NCI-H510A (cell line): ENCODE data around the gene CLEC4F.

ENCODE experiments used
- DNase-seq: peaks from one replicate; lab custom pipeline; 2025; lab: John Stamatoyannopoulos, UW

Gene CLEC4F, protein sequence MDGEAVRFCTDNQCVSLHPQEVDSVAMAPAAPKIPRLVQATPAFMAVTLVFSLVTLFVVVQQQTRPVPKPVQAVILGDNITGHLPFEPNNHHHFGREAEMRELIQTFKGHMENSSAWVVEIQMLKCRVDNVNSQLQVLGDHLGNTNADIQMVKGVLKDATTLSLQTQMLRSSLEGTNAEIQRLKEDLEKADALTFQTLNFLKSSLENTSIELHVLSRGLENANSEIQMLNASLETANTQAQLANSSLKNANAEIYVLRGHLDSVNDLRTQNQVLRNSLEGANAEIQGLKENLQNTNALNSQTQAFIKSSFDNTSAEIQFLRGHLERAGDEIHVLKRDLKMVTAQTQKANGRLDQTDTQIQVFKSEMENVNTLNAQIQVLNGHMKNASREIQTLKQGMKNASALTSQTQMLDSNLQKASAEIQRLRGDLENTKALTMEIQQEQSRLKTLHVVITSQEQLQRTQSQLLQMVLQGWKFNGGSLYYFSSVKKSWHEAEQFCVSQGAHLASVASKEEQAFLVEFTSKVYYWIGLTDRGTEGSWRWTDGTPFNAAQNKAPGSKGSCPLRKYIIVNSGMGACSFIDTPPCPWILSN

DNA sequence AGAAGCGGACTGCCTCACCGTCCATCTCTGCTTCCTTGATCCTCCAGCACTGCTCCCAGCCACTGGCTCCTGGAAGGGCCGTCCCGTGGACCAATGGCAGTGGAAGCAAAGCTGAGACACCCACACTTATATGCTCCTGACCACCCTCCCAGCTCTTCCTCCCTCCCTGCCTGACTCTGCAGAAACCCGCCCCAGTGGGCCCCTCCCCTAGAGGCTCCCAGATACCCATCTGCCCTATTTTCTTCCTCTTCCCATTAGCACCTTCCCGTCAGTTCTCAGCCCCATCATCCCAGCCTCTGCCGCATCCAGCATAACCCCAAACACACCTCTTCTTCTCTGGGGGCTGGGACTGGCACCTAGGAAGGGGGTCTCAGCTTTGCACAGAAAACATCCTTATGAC, at the start of gene CLEC4F:
Gene CLEC4F (minus strand): TSS at position 101 of the 400 bp plus-strand sequence. CDS start 76 bp downstream, at position 25.
- DNase-seq, result no peak

DNA sequence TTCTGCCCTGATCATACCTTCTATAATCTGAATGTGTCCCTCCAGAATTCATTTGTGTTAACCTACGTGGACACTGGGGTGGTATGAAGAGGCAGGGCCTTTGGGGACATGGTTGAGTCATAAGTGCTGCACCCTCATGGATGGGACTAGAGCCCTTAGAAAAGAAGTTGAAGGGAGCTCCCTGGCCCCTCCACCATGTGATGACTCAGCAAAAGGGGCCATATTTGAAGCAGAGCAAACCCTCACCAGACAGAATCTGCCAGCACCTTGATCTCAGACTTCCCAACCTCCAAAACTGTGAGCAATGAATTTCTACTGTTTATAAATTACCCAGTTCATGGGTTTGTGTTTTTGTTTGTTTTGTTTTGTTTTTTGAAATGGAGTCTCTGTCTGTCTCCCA, 48.6 kb upstream of the CLEC4F start:
- DNase-seq, result no peak

DNA sequence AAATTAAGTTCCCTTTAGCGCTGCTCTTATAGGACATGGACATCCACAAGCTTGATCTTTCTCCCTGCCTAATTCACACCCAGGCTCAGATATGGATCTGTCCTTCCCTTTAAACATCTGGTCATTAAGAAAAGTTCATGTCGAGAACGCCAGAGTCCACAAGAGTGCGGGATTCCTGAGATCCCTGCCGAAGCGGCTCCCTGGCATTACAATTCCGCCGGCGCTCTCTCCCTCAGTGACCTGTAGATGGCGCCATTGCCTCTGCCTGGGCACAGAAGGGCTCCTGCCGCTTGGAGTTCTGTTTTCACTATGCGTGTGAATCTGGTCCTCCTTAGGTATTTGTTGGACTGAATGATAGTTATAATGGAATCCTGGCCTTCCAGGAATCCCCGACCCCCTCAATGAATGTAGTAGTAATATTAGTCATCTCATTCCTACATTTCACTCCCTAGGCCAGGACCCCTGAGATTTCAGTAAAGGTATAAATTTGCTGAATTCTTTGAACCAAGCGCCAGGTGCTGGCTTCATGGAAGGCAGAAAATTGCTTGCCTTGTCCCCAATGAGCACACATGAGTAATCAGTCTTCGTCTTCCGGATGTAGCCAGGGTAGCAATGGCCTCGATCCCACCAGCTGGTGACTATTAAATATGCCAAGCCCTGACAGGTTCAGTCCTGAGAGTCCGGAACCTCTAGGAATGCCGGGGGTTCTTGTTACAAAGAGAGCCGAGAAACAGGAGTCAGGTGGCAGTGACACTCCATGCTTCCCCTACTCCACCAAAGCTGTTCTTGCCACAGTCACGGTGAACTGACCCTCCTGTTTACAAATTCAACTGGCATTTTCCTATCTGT, 41.6 kb upstream of the CLEC4F start:
- peak; percentile 44 for DNase-seq

DNA sequence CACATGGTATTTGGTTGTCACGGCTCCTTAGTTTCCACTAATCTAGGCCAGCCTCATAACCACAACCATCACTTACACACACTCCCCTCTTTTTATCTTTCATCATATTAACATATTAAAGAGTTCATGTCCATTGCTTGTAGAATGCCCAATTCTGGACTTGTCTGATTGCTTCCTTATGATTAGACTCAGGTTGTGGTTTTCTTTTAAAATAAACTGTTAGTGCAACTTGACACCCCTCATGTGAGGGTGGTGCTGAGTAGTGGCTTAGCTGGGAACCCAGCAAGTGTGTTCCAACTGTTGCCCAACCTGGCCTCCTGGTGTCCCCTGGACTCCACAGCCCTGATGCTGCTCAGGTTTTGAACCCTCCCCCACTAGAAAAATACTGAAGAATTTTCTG, 35.3 kb upstream of the CLEC4F start:
- DNase-seq, result no peak

DNA sequence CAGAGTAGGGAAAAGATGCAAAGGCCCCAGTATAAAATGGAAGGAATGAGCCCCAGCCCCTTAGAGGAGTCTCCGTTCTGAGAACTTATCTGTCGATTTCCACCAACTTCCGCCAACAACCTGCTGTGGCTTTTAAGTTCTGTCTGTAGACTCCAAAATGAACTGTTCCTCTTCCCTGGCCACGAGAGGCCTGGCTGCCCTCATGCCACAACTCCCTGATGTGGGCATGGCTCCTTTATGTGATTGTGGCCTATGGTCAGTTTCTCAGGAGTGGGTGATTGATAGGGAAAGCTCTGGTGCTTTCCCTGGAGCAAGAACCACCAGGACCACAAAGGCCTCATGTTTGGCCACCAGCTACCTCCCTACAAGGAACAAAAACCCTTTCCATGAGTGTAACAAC, 34.0 kb upstream of the CLEC4F start:
- DNase-seq, result no peak

DNA sequence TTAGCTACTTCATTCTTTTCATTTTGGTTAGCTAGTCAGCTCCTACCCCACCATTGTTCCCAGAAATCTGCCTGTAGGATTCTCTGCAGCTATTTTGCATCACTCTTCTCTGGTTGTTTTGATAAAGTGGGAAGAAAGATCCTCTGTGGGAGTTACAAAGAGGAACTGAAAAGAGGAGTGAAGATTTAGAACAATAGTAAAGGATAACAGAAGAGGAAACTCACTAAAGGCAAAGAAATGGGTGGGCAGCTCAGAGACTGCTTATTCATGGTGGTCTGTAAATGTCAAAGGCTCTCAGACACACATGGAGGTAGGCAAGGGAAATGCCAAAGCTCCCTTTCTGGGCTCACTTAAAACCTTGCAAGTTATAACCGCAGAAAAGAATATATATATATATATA, 32.4 kb upstream of the CLEC4F start:
- no peak for DNase-seq

DNA sequence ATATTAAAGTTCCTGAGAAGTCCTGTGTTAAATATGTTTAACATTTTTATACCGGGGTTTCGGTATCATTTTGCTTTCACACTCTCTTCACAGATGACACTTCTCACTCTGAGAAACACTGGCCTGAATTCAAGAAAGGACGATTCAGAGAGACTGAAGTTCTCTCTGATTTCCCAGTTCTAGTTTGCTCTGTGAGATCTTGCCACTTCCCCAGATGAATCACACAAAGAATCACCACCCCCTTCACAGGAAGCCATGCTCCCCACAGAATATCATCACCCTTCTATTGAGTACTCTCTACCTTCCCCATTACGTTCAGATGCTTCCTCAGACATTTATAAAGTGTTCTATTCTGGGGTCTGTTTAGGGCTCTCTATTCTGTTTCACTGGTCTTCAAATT, 31.3 kb upstream of the CLEC4F start:
- no peak for DNase-seq

DNA sequence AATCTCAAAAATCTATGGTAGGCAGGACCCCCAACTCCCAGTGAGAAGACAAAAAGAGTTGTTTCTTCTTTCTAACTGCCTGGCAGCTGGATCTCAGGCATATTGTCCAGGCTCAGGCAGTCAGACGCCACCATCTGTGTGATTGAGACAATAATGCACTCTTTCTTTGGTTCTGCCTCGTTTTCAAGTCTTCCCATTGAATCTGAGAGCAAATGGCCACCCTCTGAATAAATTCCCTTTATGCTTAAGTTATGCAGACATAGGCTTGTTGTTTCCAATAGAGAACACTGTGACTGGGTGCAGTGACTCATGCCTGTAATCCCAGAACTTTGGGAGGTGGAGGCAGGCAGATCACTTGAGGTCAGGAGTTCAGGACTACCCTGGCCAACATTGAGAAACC, 30.5 kb upstream of the CLEC4F start:
- no peak for DNase-seq

DNA sequence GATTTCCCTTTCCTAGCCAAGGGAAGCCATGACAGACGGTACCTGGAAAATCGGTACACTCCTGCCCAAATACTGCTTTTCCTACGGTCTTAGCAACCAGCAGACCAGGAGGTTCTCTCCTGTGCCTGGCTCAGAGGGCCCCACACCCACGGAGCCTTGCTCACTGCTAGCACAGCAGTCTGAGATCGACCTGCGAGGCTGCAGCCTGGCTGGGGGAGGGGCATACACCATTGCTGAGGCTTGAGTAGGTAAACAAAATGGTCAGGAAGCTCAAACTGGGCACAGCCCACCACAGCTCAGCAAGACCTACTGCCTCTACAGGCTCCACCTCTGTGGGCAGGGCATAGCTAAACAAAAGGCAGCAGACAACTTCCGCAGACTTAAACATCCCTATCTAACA, 22.0 kb upstream of the CLEC4F start:
- no peak for DNase-seq

DNA sequence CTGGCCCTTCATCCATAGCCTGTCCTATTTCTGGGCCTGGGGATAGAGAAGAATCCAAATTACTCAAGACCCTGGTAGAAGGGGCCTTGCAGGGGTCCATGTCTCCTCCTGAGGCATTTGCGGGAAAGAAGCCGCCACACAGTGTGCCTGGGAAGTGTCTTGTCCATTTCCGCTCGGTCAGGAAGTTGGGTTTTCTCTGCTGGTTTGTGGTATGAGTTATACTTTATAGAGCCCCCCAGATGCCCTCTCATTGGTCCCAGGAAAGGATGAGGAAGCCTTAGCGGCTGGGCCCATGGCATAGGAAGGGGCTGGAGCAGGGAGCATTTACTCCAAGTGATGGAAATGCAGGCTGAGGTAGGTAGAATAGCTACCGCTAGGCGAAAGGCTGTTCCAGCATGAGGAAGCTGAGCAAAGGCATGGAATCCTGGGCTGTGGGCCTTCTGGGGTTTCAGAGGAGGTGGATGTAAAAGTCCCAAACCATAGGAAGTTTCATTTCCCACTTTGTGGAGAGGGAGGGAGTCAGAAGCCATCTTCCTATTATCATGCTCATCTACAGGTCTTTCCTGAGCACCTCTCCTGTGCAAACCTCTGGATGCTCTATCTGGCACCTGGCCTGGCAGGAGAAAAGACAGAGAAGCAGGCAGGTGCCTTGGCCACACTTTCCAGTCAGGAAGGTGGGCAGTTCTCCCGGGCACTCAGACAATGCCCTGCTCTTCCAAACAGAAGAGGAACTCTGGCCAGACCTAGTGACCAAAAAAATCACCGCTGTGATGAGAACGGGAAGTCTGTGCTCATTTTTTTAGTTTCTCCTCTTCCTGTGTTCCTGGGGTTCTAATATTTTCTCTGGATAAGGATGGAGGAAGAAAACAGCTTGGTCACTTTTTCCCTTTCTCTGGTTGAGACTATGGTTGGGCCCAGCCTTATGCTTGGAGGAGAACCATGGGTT, 17.9 kb upstream of the CLEC4F start:
- no peak for DNase-seq

DNA sequence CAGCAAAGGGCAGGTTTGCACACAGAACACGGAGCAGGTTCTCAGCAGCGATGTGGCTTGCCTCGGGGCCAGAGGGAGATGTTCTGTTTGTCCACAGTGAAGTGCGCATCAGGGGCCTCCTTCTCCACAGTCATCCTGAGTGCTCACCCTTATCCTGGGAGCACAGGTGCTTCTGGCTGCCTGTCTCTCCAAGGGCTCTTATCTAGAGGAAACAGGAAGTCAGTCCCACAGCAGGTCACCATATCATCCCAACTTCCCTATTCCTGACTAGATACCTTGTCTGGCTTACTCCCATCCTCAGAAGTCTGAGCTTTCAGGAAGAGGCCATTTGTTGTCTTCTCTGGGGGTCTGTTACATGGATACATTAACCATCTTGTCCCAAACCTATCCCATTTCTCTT, 15.2 kb upstream of the CLEC4F start, which contains the start of gene CD207:
Gene CD207 (minus strand): TSS at position 174 of the 400 bp plus-strand sequence. CDS start 40 bp downstream, at position 134.
- DNase-seq, result peak; percentile 57

DNA sequence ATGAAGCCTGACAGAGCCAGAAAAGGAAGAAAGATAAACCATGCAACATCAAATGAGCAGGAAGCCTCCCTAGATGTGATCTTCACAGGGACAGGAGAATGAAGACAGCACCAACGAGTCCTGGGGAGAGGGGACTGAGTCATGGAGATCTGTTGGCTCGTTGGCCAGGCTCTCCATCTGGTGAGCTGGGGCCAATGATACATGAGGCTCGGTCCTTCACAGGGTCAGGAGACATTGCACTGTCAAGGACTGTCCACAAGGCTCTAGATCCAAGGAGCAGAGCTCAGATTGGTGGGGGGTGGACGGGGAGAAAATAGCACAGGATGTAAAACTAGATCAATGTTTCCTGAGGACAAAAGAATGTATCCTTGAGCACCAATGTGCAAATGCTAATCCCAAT, 14.5 kb upstream of the CLEC4F start:
- DNase-seq, result no peak

DNA sequence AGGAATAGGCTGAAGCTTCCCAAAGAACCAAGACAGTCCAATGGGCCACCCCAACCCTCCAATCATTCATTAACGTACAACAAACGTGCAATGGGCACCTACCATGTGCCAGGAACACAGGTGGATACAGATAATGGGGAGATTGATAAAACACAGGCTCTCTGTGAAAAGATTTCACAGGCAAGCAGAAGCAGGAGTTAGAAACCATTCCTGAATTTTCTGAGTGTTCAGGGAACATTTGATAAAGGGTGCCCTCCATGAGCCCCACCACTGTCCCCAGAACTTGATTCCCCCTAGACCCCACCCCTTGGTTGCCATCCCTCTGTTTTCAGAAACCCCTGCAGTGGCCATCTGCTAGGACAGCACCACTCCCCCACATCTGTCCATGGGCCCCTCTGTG, 13.7 kb upstream of the CLEC4F start:
- no peak for DNase-seq

DNA sequence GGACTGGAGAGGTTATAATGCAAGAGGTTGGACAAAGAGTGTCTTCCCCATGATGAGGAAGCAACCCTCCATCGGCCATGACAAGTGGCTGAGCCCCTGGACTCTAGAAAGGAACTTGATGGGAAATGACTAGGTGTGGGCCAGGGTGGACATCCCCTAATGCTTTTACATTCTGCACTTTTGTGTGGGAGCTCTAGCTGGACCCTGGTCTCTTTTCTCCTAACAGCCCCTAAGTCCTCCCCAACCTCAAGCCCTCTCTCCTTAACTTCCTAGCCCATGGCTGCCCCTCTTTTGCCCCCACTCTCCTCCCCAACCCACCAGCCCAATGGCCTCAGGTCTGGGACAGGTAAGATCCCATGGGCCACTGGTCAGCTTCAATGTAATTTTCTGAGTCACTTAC, 12.8 kb upstream of the CLEC4F start:
- DNase-seq, result no peak

DNA sequence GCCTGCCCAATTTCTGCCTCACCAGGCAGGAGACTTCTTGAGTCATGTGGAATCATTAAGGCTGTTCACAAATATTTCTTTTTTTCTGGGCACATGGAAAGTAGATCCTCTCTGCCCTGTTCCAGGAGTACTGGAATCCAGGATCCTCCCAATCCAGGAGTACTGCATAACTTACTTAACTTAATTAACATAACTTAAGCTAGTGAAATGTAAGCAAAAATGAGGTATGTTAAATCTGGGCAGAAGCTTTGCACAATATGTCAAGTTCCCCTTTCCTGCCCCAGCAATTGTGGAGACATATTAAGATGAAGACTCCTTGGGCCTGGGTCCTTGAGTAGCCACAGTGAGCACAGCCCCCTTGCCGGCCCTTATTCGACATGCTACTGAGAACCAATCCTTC, 12.0 kb upstream of the CLEC4F start:
- DNase-seq, result no peak

DNA sequence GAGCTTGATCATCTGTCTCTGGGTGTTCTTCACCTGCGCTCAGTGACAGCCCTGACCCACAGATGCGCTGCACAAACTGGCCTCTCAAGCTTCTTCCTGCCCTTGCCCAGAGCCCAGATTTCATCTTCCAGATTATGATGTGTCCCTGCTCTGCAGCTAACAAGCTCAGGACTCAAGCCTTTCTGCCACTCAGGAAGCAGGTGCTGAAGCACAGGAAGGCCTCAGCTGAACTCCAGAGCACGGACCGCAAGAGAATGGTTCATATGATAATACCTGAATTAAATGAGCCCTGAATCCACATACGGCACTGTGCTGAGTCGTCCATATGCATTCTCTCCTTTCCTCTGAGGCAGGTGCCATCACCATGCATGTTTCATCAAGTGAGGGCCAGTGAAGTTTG, 11.5 kb upstream of the CLEC4F start:
- DNase-seq, result no peak

DNA sequence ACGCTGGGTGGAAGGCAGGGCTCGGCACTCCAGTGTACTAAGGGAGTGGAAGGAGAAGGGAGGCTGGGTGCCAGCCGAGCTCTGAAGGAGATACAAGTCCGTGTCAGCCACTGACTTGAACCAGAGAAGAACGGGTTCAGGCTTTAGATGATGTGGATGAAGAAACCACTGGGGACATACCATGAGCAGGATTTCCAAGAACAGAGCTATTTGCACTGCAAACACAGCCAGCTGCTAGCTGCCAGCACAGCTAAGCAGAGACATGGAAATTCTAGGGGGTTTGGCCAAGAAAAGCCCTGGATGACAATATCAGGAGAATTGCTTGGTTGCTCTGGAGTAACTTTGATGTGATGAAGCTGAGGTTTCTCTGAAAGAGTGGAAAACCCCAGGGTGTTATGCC, 10.0 kb upstream of the CLEC4F start:
- DNase-seq, result no peak

DNA sequence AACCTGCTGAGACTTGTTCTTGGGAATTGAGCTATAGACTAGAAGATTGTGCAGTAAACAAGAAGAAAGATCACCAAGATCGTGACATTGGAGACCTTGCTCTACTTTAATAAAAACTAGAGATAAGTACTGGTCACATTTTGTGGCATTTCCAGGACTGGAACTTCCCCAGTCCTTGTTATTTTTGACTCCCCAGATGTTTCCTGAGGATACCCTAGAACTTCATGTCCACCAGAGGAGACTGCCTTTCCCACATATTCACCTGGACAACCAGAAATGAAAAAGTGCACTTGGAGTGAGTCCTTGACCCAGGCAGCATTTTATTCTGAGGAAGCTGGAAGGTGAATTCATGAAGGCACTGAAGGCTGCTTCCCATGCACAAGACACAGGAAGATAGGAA, 9.5 kb upstream of the CLEC4F start:
- no peak for DNase-seq

DNA sequence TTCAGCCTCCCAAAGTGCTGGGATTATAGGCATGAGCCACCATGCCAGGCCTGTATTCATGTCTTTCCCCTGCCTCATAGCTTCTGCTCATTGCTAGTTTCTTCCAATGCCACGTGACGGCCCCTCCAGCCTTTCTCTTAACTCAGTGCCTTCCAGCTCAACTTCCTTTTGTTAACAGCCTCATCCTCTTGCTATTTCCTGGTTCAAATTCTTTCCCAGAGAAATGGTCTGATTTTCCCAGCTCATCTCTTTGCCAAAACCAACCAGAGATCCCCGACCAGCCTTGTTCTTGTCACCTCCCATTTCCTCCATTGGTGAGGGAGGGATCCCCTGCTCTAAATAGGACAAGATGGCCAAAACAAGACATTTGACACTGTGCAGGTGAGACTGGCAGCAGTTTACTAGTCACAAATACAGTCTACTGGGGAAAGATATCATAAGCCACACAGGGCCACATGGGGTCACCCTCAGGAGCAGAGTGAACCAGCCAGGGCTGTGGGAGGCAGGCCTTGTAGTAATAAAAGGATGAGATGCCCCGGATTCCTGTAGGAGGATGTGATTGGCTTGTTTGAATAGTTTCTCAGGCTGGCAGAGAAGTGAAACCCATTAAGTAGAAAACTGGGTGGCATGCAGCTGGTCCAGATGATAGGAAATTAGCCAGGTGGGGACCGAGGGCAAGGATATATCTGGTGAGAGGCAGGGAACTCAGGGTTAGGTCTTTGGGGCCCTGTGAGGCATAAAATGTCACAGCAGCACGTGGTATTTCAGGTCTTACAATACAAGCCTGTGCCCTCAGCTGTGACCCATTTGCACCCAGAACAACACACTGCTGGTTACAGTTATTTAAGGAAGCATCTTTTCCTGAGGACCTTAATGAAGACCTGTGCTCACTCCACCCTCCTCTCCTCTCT, 8.8 kb upstream of the CLEC4F start:
- no peak for DNase-seq

DNA sequence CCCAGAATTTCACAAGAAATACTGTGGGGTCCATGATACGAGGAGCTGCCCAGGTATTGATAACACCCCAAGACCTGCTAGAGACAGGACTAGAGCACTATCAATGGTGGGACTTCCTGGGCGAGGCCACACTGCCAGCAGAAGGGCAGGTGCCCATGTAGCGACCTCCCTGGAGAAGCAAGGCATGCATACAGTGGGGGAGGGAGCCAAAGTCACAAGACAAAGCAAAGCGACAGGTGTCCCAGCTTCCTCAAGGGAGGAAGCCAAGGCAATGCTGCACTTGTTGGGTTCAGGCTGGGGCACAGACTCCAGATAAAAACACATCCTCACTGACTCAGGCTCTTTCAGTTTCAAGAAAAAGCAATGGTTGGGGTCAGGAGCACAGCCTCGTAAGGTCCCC, 7.7 kb upstream of the CLEC4F start:
- DNase-seq, result no peak

DNA sequence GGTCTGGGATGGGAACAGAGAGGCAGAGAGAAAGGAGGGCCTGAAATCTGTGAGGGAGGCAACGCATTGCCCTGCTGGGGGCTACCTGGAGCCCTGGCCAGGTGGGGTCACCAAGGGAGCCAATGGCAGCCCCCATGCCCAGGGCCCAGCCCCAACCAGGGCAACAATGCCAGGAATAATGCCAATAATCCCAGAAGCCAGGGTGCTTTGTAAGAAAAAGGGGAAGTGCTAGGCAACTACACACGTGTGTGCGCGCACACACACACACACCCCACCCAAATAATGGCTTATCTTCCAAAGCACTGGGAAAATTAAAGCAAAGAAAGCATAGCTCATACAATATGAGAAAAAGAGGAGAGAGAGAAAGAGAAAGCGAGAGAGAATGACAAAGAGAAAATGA, 7.0 kb upstream of the CLEC4F start:
- no peak for DNase-seq
